SK-MEL-5 (cell line): ENCODE data around the gene DPP3. TPM values are rescaled to one million over a fixed set of nuclear protein-coding genes. Genes with fewer than 3 reads are reported as not detected.
"Not testable (repeated sequence)": the region's sequence is repeated elsewhere in the genome, so short reads cannot be mapped to it uniquely, and the experiment has no call there.

ENCODE experiments used
- DNase-seq: peaks from one replicate; pipeline ENCODE4 v3.0.0-alpha.2; 2016; ENCODE audit warnings: low read depth, low spot score
- in situ Hi-C: cut with HindIII; loops from 2 replicates; pipeline ENCODE4 v1.10.0; 2016; ENCODE audit warnings: low sequenced_read_pairs, high pct_unique_total_duplicates, low pct_unique_long_range_greater_than_20kb
- total RNA-seq: library from RNA; depleted of rRNA; stranded (reverse); fragments of >200 nt; shearing (Covaris generic); gene quantifications from 2 replicates; pipeline ENCODE4 v1.2.3, GENCODE V29; 2014

The DPP3 gene
- total RNA-seq, 1 experiment from 2014 or later: 43.5 TPM

GRCh38 chr11:66543263-66544107 lies 63.3 kb downstream of the DPP3 start:
- no peak for DNase-seq
- in situ Hi-C loops: no loop called here

GRCh38 chr11:66544952-66545351 lies 64.7 kb downstream of the DPP3 start:
- in situ Hi-C loops, DNase-seq: not testable (repeated sequence)

DNA sequence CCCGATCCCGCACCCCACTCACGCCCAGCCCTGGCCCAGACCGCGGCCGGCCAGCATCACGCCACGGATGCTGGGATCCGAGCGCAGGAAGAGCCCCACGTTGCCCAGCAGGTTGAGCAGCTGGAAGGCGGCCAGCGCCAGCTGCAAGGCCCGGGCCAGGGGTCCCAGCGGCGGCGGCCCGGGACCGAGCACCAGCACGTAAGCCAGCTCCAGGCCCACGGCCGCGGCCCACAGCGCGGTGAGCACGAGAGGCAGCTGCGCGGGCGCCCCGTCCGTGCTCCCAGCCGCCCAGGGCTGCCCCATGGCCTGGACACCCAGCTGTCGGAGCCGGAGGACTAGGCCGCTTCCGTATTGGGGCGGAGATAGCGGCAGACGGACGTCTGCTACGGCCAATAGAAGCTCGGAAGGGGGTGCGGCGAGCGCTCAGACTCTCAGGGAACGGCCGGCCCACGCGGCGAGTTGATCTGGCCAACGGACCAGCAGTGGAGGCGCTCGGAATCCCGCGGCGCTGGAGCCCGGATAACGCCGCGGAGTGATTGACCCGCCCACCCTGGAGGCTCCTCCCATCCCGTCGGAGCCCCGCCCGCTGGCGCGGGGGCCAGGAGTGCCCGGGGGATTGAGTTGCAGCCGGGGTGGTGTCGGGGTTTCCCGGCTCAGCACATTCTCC lies 65.6 kb downstream of the DPP3 start, which contains the start of gene ZDHHC24:
Gene ZDHHC24 (minus strand): TSS at position 348 of the 667 bp plus-strand sequence. CDS start 45 bp downstream, at position 303.
- in situ Hi-C loops: no loop called here

DNA sequence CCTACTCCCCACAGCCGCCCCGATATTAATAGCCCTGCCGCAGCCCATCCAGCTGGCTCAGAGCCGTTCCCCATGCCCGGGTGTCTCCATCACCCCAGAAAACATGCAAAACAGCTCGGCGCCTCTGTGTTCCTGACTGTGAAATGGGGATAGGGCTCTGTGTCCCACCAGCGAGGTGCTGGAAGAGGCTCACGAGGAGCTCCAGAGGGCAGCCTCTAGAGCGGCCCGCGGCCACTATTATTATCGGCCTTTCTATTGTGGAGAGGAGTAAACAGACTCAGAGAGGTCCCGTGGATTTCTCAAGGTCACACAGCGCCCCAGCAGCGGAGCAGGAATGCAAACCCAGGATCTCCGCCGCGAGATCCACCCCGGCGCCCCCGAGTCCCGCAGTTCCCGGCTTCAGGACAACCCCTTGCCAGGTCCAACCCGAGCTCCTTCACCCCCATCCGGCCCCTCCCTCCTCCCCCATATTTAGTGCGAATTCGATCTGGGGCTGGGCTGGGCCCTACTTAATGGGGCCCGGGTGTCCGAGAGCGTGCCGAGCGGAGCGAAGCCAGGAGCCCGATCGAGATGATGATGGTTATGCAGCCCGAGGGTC lies 66.2 kb downstream of the DPP3 start, which contains the start of gene ACTN3:
Gene ACTN3 (plus strand): TSS at position 536 of the 598 bp plus-strand sequence. CDS start 35 bp downstream, at position 571.
- in situ Hi-C loops: no loop called here
- DNase-seq: no peak

More for the DNA sequence above, 65.6 kb downstream of the DPP3 start, which contains the start of gene ZDHHC24:
- peak; percentile 94 for DNase-seq

DNA sequence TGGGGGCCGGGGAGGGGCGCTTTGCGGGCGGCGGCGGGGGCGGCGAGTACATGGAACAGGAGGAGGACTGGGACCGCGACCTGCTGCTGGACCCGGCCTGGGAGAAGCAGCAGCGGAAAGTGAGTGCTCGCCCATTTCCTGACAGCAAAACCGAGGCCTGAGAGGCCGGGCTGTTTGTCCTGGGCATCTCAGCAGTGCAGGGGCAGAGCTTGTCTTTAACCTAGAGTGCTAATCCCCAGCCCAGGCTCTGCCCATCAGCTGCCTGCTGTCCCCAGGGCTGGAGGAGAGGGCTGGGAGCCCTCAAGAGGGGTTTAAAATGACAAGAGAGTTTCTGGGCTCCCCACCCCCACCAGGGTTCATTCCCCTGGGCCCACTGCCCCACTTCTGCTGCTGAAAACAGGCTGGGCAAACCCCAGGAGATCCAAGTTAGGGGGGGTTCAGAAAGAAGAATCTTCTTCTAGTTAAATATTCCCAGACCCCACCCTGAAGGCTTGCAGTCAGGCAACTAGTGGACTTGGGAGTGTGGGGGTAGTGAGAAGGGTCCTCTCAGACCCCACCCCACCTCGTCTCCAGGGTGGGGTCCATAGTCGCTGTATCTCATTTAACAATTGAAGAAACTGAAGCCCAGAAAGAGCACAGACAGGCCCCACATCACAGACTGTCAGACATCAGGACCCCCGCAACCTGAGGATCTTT lies 66.9 kb downstream of the DPP3 start:
- no peak for DNase-seq
- in situ Hi-C loops: no loop called here

GRCh38 chr11:66547662-66548009 lies 67.4 kb downstream of the DPP3 start:
- in situ Hi-C loops: no loop called here
- no peak for DNase-seq

- in situ Hi-C loops: no loop called here
- no peak for DNase-seq
Measured at GRCh38 chr11:66548041-66548440, 67.8 kb downstream of the DPP3 start.

GRCh38 chr11:66548774-66549630 lies 68.8 kb downstream of the DPP3 start:
- DNase-seq: no peak
- in situ Hi-C loops: no loop called here

- DNase-seq: no peak
- in situ Hi-C loops: no loop called here
Measured at GRCh38 chr11:66549696-66550095, 69.5 kb downstream of the DPP3 start.

- no peak for DNase-seq
- in situ Hi-C loops: no loop called here
Measured at GRCh38 chr11:66550887-66551286, 70.7 kb downstream of the DPP3 start.

DNA sequence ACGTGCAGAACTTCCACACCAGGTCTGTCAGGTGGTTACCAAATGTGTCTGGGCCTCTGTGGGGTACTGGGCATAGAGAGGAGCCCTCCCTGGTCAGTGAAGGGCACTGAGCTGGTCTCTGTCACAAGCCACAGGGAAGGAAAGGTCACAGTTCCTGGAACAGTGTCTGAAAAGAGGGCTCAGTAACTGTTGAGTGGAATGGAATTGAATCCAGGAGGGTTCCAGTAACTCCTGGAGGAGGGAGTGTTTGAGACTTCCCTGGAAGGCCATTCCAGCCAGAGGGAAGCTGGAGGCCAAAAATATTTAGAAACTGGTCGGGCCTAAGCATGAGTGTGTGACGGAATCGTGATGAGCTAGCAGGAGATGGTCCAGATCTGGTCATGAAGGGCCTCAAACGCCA lies 74.4 kb downstream of the DPP3 start:
- DNase-seq: no peak
- in situ Hi-C loops: no loop called here

DNA sequence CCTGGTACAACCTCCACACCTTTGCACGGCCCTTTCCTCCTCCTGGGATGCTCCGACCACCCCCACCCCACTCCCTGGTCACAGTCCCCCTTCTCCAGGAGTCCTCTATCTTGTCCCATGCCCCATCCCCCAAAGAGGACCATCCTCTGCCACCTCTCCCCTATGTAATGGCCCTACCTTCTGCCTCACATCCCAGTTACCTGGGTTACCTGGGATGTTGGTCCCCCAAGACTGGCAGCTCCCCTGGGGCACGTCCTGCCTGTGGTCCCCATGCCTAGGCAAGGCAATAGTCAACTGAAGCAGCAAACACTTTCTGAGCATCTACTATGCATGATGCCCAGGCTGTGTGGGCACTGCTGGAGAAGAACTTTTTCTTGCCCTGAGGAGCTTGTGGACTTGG lies 75.2 kb downstream of the DPP3 start:
- in situ Hi-C loops: no loop called here
- no peak for DNase-seq

- DNase-seq: no peak
- in situ Hi-C loops: no loop called here
Measured at GRCh38 chr11:66556086-66556485, 75.9 kb downstream of the DPP3 start.

GRCh38 chr11:66557733-66558326 lies 77.6 kb downstream of the DPP3 start:
- no peak for DNase-seq
- in situ Hi-C loops: no loop called here
